Mesendoderm (in vitro differentiated cells): Measurements from ENCODE around the gene TCEANC2.
"Not testable (repeated sequence)": the region's sequence is repeated elsewhere in the genome, so short reads cannot be mapped to it uniquely, and the experiment has no call there.

Source experiments
- DNase-seq: peaks from one replicate; pipeline ENCODE4 v3.0.0; 2013
- H2AK5ac ChIP-seq: 2 replicates; pipeline ENCODE4 v1.6.1; 2013; ENCODE audit warnings: low read length, inconsistent platforms
- H2BK120ac ChIP-seq: 2 replicates; pipeline ENCODE4 v1.6.1; 2013; ENCODE audit warnings: low read depth, mild to moderate bottlenecking, low read length, moderate library complexity, mixed read lengths
- H2BK15ac ChIP-seq: replicated peaks from 2 replicates; pipeline ENCODE4 v1.6.1; 2013; ENCODE audit warnings: low read depth, mild to moderate bottlenecking, moderate library complexity
- H2BK5ac ChIP-seq: 2 replicates; pipeline ENCODE4 v1.6.1; 2013; ENCODE audit warnings: low read length, inconsistent platforms
- H3K18ac ChIP-seq: 2 replicates; pipeline ENCODE4 v1.6.1; 2013; ENCODE audit warnings: mild to moderate bottlenecking, low read length, mixed read lengths
- H3K23ac ChIP-seq: one replicate; pipeline ENCODE4 v1.6.1; 2013; ENCODE audit warnings: low read length
- H3K27ac ChIP-seq: 2 replicates; pipeline ENCODE4 v1.5.1; 2013; ENCODE audit warnings: low read depth, mild to moderate bottlenecking, inconsistent platforms, low read length, moderate library complexity
- H3K27me3 ChIP-seq: 2 replicates; pipeline ENCODE4 v1.6.1; 2013; ENCODE audit warnings: low read length, control low read depth, mild to moderate bottlenecking, inconsistent platforms; ENCODE audit not compliant: insufficient read depth, poor library complexity
- H3K36me3 ChIP-seq: 2 replicates; pipeline ENCODE4 v1.6.1; 2013; ENCODE audit warnings: low read length, inconsistent platforms; ENCODE audit not compliant: control insufficient read depth, insufficient read depth
- H3K4ac ChIP-seq: one replicate; pipeline ENCODE4 v1.6.1; 2013; ENCODE audit warnings: low read depth, mild to moderate bottlenecking, low read length, moderate library complexity
- H3K4me1 ChIP-seq: 2 replicates; pipeline ENCODE4 v1.6.1; 2013; ENCODE audit warnings: low read depth, low read length, inconsistent platforms; ENCODE audit not compliant: control insufficient read depth
- H3K4me2 ChIP-seq: 2 replicates; pipeline ENCODE4 v1.6.1; 2013; ENCODE audit warnings: low read length
- H3K4me3 ChIP-seq: 2 replicates; pipeline ENCODE4 v1.5.1; 2013; ENCODE audit warnings: mild to moderate bottlenecking, low read length
- H3K56ac ChIP-seq: one replicate; pipeline ENCODE4 v1.6.1; 2013; ENCODE audit warnings: low read length
- H3K79me1 ChIP-seq: 2 replicates; pipeline ENCODE4 v1.6.1; 2013; ENCODE audit warnings: low read length, inconsistent platforms
- H3K79me2 ChIP-seq: 2 replicates; pipeline ENCODE4 v1.6.1; 2013; ENCODE audit warnings: mild to moderate bottlenecking, low read length; ENCODE audit not compliant: control insufficient read depth, insufficient read depth
- H3K9ac ChIP-seq: 2 replicates; pipeline ENCODE4 v1.6.1; 2013; ENCODE audit warnings: low read length, inconsistent platforms
- H4K5ac ChIP-seq: one replicate; pipeline ENCODE4 v1.6.1; 2013; ENCODE audit warnings: low read length
- H4K8ac ChIP-seq: one replicate; pipeline ENCODE4 v1.6.1; 2013; ENCODE audit warnings: low read depth, mild to moderate bottlenecking, control low read depth, low read length, moderate library complexity
- WGBS: extraction: QIAGEN DNeasy Blood & Tissue Kit; methylation state at CpG from one replicate; pipeline ENCODE4 v1.1.7; 2013; ENCODE audit warnings: low lambda C conversion rate, missing lambda C conversion rate; ENCODE audit not compliant: insufficient coverage; ENCODE audit errors: extremely low coverage; 5-methylcytosine and 5-hydroxymethylcytosine counted together

The TCEANC2 gene

DNA sequence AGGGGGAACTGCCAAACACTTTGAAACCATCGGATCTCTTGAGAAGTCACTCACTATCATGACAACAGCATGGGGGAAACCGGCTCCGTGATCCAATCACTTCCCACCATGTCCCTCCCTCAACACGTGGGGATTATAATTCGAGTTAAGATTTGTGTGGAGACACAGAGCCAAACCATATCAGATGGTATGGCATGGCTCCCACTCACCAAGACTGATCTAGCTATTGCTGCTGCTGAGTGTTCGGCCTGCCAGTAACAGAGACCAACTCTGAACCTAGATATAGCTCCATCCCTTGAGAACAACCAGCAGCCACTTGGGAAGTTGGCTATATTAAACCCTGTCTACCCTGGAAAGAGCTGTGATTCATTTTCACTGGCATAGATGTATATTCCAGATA, 50.0 kb downstream of the TCEANC2 start:
- Histone ChIP-seq H3K4me2 (no peak overlapping the region), H3K56ac (no peak overlapping the region), H3K4me1 (no peaks in the 10 kb centered on the region), H3K27ac (no peak overlapping the region), H3K18ac (no peak overlapping the region), H3K36me3 (no peaks in the 10 kb centered on the region), H3K79me2 (no peaks in the 10 kb centered on the region), H3K4me3 (no peak overlapping the region), H3K79me1 (no peaks in the 10 kb centered on the region), H4K8ac (no peak overlapping the region), H3K23ac (no peak overlapping the region), H3K9ac (no peak overlapping the region), H3K27me3 (no peaks in the 10 kb centered on the region), H2BK15ac (no peak overlapping the region), H2BK5ac (no peak overlapping the region), H3K4ac (no peak overlapping the region), H2AK5ac (no peak overlapping the region), H4K5ac (no peak overlapping the region), H2BK120ac (no peak overlapping the region)
- no peak for DNase-seq
- WGBS: no CpG with 5 or more reads among the region's 6 CpGs

DNA sequence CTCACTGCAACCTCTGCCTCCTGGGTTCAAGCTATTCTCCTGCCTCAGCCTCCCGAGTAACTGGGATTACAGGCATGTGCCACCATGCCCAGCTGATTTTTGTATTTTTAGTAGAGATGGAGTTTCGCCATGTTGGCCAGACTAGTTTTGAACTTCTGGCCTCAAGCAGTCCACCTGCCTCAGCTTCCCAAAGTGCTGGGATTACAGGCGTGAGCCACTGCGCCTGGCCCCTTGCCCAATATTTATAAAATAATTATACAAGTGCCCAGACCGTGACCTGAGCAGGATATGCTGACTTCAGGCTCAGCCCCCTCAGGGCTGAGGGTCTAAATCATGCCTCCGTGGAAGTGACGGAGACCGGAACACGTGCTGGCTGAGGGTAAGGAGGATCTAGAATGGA, 51.2 kb downstream of the TCEANC2 start:
- H4K8ac ChIP-seq, H3K4me1 ChIP-seq, H3K4me3 ChIP-seq, H3K27ac ChIP-seq, DNase-seq, H2BK5ac ChIP-seq, H3K56ac ChIP-seq, H3K4ac ChIP-seq, H2BK120ac ChIP-seq, H3K9ac ChIP-seq, H3K23ac ChIP-seq, H4K5ac ChIP-seq, H3K79me2 ChIP-seq, H3K18ac ChIP-seq, H2AK5ac ChIP-seq, H3K4me2 ChIP-seq, H3K27me3 ChIP-seq, H3K36me3 ChIP-seq, H2BK15ac ChIP-seq, H3K79me1 ChIP-seq: not testable (repeated sequence)
- WGBS: no CpG with 5 or more reads among the region's 9 CpGs

DNA sequence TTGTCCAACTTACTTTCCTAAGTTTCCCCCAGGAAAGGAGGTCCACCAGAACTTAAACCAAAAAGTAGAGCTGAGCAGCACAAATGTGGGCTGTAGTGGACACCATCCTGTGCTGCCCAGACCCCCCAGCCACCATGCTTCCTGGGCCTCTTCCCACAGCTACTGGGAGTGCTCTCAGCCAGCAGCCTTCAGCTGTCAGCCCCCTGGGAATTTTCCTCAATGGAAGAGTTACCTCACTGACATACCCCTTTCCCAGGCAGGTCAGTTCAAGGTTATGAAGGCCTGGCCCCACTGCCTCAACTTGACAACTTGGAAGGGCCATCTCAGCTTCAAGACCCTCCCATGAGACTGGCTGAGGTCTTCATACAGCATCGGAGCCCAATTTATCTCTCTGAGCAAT, 51.7 kb downstream of the TCEANC2 start:
- no CpG with 5 or more reads among the region's 1 CpG for WGBS
- H3K23ac ChIP-seq: no peak overlapping the region
- H3K4me1 ChIP-seq: no peaks in the 10 kb centered on the region
- H2BK15ac ChIP-seq: no peak overlapping the region
- no peak for DNase-seq
- no peaks in the 10 kb centered on the region for H3K27me3 ChIP-seq
- H3K79me1 ChIP-seq: no peaks in the 10 kb centered on the region
- H3K9ac ChIP-seq: no peak overlapping the region
- no peak overlapping the region for H3K27ac ChIP-seq
- no peak overlapping the region for H2BK120ac ChIP-seq
- no peak overlapping the region for H2BK5ac ChIP-seq
- H3K56ac ChIP-seq: no peak overlapping the region
- H3K36me3 ChIP-seq: no peaks in the 10 kb centered on the region
- no peak overlapping the region for H3K4ac ChIP-seq
- H2AK5ac ChIP-seq: no peak overlapping the region
- H3K4me3 ChIP-seq: no peak overlapping the region
- H4K5ac ChIP-seq: no peak overlapping the region
- no peak overlapping the region for H3K18ac ChIP-seq
- H3K79me2 ChIP-seq: no peaks in the 10 kb centered on the region
- no peak overlapping the region for H4K8ac ChIP-seq
- no peak overlapping the region for H3K4me2 ChIP-seq

DNA sequence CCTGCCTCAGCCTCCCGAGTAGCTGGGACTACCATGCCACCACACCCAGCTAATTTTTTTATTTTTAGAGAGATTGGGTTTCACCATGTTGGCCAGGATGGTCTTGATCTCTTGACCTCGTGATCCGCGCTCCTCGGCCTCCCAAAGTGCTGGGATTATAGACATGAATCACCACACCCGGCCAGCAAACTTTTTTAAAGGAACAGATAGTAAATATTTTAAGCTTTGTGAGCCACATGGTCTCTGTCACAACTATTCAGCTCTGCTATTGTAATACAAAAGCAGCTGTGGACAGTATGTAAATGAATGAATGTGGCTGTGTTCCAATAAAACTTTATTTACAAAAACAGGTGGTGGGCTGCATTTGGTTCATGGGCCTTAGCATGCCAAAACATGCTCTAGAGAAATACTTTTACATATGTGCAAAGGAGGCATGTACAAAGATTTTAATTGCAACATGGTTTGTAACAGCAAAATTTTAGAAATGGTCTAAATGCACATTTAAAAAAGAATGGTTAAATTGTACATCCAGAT, 52.4 kb downstream of the TCEANC2 start:
- Histone ChIP-seq H3K79me2 (no peaks in the 10 kb centered on the region), H3K56ac (no peak overlapping the region), H3K4me1 (no peaks in the 10 kb centered on the region), H3K4ac (no peak overlapping the region), H3K9ac (no peak overlapping the region), H4K8ac (no peak overlapping the region), H3K18ac (no peak overlapping the region), H3K4me3 (no peak overlapping the region), H4K5ac (no peak overlapping the region), H2BK120ac (no peak overlapping the region), H3K4me2 (no peak overlapping the region), H3K36me3 (no peaks in the 10 kb centered on the region), H2BK15ac (no peak overlapping the region), H3K23ac (no peak overlapping the region), H2BK5ac (no peak overlapping the region), H2AK5ac (no peak overlapping the region), H3K27ac (no peak overlapping the region), H3K79me1 (no peaks in the 10 kb centered on the region), H3K27me3 (no peaks in the 10 kb centered on the region)
- WGBS: no CpG with 5 or more reads among the region's 6 CpGs
- no peak for DNase-seq

DNA sequence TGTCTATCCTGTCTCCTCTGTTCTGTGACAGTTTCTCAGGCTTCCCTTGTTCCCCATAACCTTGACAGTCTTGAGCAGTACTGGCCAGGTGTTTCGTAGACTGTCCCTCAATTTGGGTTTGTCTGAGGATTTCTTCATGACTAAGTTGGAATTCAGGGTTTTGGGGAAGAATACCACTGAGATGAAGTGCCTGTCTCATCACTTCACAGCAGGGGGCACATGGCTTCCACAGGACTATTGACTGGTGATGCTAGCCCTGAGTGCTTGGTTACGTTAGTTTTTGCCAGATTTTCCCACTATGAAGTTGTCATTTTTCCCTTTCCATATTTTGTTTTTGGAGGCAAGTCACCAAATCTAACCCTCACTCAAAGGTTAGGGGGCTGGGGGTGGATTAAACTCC, 53.7 kb downstream of the TCEANC2 start:
- Histone ChIP-seq H3K4me3 (no peak overlapping the region), H3K23ac (no peak overlapping the region), H3K9ac (no peak overlapping the region), H3K79me2 (no peaks in the 10 kb centered on the region), H3K56ac (no peak overlapping the region), H2BK120ac (no peak overlapping the region), H3K27me3 (no peaks in the 10 kb centered on the region), H3K27ac (no peak overlapping the region), H2BK15ac (no peak overlapping the region), H3K36me3 (no peaks in the 10 kb centered on the region), H3K4me2 (no peak overlapping the region), H2AK5ac (no peak overlapping the region), H3K79me1 (no peaks in the 10 kb centered on the region), H3K18ac (no peak overlapping the region), H4K8ac (no peak overlapping the region), H3K4ac (no peak overlapping the region), H4K5ac (no peak overlapping the region), H3K4me1 (no peaks in the 10 kb centered on the region), H2BK5ac (no peak overlapping the region)
- WGBS: no CpG with 5 or more reads among the region's 2 CpGs
- peak; percentile 56 for DNase-seq

DNA sequence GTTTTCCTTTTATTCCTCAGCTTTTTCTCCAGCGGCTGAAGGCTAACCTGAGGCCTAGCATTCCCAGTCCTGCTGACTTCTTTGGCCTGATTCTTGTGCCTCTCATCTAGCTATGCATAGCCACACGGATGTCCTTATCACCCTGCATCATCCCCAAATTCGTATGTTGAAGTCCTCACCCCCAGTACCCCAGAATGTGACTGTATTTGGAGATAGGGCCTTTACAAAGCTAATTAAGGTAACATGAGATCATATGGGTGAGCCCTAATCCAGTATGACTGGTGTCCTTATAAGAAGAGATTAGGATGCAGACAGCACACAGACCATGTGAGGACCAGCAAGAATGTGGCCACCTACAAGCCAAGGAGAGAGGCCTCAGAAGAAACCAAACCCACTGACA, 54.7 kb downstream of the TCEANC2 start:
- Histone ChIP-seq H3K23ac (no peak overlapping the region), H3K36me3 (no peaks in the 10 kb centered on the region), H3K27ac (no peak overlapping the region), H2AK5ac (no peak overlapping the region), H3K4me3 (no peak overlapping the region), H2BK120ac (no peak overlapping the region), H3K4ac (no peak overlapping the region), H3K56ac (no peak overlapping the region), H3K9ac (no peak overlapping the region), H3K4me2 (no peak overlapping the region), H3K27me3 (no peaks in the 10 kb centered on the region), H3K4me1 (no peaks in the 10 kb centered on the region), H3K79me1 (no peaks in the 10 kb centered on the region), H4K8ac (no peak overlapping the region), H3K79me2 (no peaks in the 10 kb centered on the region), H2BK5ac (no peak overlapping the region), H4K5ac (no peak overlapping the region), H3K18ac (no peak overlapping the region), H2BK15ac (no peak overlapping the region)
- DNase-seq: no peak
- WGBS: no CpG with 5 or more reads among the region's 3 CpGs
